Karpas-422 (cell line): Measurements from ENCODE around the gene NUTM1. TPM values are rescaled to one million over a fixed set of nuclear protein-coding genes. Genes with fewer than 3 reads are reported as not detected.
"Not testable (repeated sequence)": the region's sequence is repeated elsewhere in the genome, so short reads cannot be mapped to it uniquely, and the experiment has no call there.

ENCODE experiments used
- DNase-seq: peaks from one replicate; pipeline ENCODE4 v3.0.0-alpha.2; 2015
- H2AFZ ChIP-seq: fragments of 200-600 bp; sonication (generic); 2 replicates; pipeline ENCODE4 v1.6.1; 2014; ENCODE audit warnings: antibody characterized with exemption, low read length, mixed read lengths
- H3K27ac ChIP-seq: fragments of 200-600 bp; sonication (generic); 2 replicates; pipeline ENCODE4 v1.5.1; 2014; ENCODE audit warnings: mild to moderate bottlenecking, low read length, moderate library complexity
- H3K27me3 ChIP-seq: fragments of 200-600 bp; sonication (generic); 2 replicates; pipeline ENCODE4 v1.6.1; 2014; ENCODE audit warnings: low read length, mixed read lengths
- H3K36me3 ChIP-seq: fragments of 200-600 bp; sonication (generic); 2 replicates; pipeline ENCODE4 v1.6.1; 2014; ENCODE audit warnings: low read length, mixed read lengths; ENCODE audit not compliant: insufficient read depth
- H3K4me1 ChIP-seq: fragments of 200-600 bp; sonication (generic); 2 replicates; pipeline ENCODE4 v1.6.1; 2014; ENCODE audit warnings: mild to moderate bottlenecking, low read length, mixed read lengths
- H3K4me2 ChIP-seq: fragments of 200-600 bp; sonication (generic); 2 replicates; pipeline ENCODE4 v1.6.1; 2014; ENCODE audit warnings: low read length, low read depth, mild to moderate bottlenecking; ENCODE audit not compliant: poor library complexity, severe bottlenecking
- H3K4me3 ChIP-seq: fragments of 200-600 bp; sonication (generic); 2 replicates; pipeline ENCODE4 v1.5.1; 2014; ENCODE audit warnings: mild to moderate bottlenecking, antibody characterized with exemption, low read length, mixed read lengths
- H3K79me2 ChIP-seq: fragments of 200-600 bp; sonication (generic); 2 replicates; pipeline ENCODE4 v1.6.1; 2014; ENCODE audit warnings: mild to moderate bottlenecking, low read length, mixed read lengths
- H3K9ac ChIP-seq: fragments of 200-600 bp; sonication (generic); 2 replicates; pipeline ENCODE4 v1.6.0; 2014; ENCODE audit warnings: low read length
- H3K9me2 ChIP-seq: fragments of 200-600 bp; sonication (generic), shearing (Covaris generic); replicated peaks from 2 replicates; pipeline ENCODE4 v1.6.0; 2014; ENCODE audit warnings: mild to moderate bottlenecking, low read length, moderate library complexity; ENCODE audit not compliant: insufficient read depth
- H3K9me3 ChIP-seq: fragments of 300-700, 200-600 bp; sonication (generic); 2 replicates; pipeline ENCODE4 v1.6.1; 2014; ENCODE audit warnings: low read length, mixed read lengths
- H4K20me1 ChIP-seq: fragments of 200-600 bp; sonication (generic); 2 replicates; pipeline ENCODE4 v1.6.1; 2014; ENCODE audit warnings: mild to moderate bottlenecking, antibody characterized with exemption, low read length, low read depth; ENCODE audit not compliant: insufficient read depth
- total RNA-seq: library from RNA; depleted of rRNA; stranded (reverse); fragments of >200 nt; shearing (Covaris generic); gene quantifications from 2 replicates; pipeline ENCODE4 v1.2.3, GENCODE V29; 2014; ENCODE audit warnings: low replicate concordance

Gene NUTM1
- total RNA-seq, 1 experiment from 2014 or later: not detected

DNA sequence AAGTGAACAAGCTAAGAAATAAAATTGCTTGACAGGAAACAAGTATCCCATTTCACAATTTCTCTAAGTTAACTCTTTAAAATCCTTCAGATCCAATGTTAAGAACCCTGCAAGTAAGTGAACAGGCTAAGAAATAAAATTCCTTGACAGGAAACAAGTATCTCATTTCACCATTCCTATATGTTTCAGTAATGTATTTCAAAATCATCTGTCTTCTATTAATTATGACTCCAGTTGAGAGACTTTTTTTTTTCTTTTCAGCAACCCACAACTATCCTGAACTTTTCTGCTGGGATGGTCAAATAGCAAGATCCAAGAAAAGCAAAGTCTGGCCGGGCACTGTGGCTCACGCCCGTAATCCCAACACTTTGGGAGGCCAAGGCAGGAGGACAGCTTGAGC lies 3.2 kb upstream of the NUTM1 start:
- H3K36me3 ChIP-seq: no peaks in the 10 kb centered on the region
- peaks cover 36% of the 10 kb centered on the region for H3K4me1 ChIP-seq
- H3K27ac ChIP-seq: peak overlapping the region; percentile 16; the same call in 1 of the 2 replicates
- no peaks in the 10 kb centered on the region for H3K27me3 ChIP-seq
- H4K20me1 ChIP-seq: no peaks in the 10 kb centered on the region
- H3K9ac ChIP-seq: no peak overlapping the region
- H3K4me2 ChIP-seq: no peak overlapping the region
- H2AFZ ChIP-seq: no peak overlapping the region
- H3K4me3 ChIP-seq: no peak overlapping the region
- no peaks in the 10 kb centered on the region for H3K9me2 ChIP-seq
- no peaks in the 10 kb centered on the region for H3K9me3 ChIP-seq
- peaks cover 22% of the 10 kb centered on the region for H3K79me2 ChIP-seq
- no peak for DNase-seq

DNA sequence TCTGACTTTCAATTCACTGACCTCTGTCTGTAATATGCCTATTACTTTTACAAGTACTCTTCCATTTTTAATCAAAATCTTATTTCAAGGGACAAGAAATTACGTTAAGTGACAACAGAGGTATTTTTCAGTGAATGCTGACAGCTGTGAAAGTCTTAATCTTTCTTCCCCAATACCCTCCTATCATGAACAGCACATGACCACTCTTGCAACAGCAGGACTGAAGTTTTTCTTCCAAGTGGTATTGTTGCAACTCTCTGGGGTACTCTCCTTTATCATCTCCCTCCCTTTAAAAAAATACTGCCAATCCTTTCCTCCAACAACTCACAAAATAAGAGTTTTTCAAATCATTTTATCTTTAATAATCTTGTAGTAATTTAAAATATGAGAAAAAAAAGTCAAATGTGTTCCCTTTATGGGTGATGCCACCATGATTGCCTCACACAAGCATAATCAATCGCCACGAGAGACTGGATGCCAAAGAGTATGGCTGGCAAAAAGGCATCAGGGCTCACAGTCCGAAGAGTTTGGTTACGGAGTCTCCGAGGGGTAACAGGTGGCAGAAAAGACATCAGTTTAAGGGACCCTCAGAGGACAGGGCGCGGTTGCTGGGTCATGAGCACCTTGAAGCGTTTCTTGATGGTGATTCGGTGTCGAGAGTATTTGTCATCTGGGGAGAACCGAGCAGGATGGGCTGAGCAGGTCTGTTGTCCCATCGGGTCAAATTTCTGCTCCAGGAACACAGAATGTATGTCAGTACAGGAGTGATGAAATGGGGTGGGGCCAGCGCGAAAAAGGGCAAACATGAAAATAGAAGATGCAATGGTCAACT lies 1.5 kb upstream of the NUTM1 start:
- Histone ChIP-seq H3K4me3 (peak overlapping the region; percentile 95), H3K4me2 (peak overlapping the region; percentile 77), H3K4me1 (peaks cover 26% of the 10 kb centered on the region), H3K27me3 (no peaks in the 10 kb centered on the region), H3K79me2 (peaks cover 22% of the 10 kb centered on the region), H3K9me2 (no peaks in the 10 kb centered on the region), H3K36me3 (no peaks in the 10 kb centered on the region), H3K9ac (peak overlapping the region; percentile 90), H3K27ac (no peak overlapping the region), H3K9me3 (no peaks in the 10 kb centered on the region), H2AFZ (no peak overlapping the region), H4K20me1 (no peaks in the 10 kb centered on the region)
- peak; percentile 23 for DNase-seq

DNA sequence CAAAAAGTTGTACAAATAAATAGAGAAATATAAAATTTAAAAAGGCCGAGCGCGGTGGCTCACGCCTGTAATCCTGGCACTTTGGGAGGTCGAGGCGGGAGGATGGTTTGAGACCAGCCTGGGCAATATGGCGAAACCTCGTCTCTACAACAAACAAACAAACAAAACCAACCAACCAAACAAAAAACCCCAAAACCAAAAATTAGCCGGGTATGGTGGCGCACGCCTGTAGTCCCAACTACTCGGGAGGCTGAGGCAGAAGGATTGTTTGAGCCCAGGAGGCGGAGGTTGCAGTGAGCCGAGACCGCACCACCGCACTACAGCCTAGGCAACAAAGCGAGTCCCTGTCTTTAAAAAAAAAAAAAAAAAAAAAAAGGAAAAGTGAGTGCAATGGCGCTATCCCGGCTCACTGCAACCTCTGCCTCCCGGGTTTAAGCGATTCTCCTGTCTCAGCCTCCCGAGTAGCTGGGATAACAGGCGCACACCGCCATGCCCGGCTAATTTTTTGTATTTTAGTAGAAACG lies 840 bp upstream of the NUTM1 start:
- H3K27me3 ChIP-seq, H3K9me2 ChIP-seq, H4K20me1 ChIP-seq, H3K36me3 ChIP-seq, H3K9me3 ChIP-seq: not testable (repeated sequence)
- Histone ChIP-seq H3K4me2 (peak overlapping the region; percentile 77), H3K79me2 (peaks cover 22% of the 10 kb centered on the region), H2AFZ (0 out of 2 replicates have a peak overlapping the region, but pooled peaks have one; percentile 97), H3K4me1 (peaks cover 19% of the 10 kb centered on the region), H3K4me3 (peak overlapping the region; percentile 95), H3K27ac (peak overlapping the region; percentile 76), H3K9ac (peak overlapping the region; percentile 90)
- DNase-seq: peak; percentile 48

DNA sequence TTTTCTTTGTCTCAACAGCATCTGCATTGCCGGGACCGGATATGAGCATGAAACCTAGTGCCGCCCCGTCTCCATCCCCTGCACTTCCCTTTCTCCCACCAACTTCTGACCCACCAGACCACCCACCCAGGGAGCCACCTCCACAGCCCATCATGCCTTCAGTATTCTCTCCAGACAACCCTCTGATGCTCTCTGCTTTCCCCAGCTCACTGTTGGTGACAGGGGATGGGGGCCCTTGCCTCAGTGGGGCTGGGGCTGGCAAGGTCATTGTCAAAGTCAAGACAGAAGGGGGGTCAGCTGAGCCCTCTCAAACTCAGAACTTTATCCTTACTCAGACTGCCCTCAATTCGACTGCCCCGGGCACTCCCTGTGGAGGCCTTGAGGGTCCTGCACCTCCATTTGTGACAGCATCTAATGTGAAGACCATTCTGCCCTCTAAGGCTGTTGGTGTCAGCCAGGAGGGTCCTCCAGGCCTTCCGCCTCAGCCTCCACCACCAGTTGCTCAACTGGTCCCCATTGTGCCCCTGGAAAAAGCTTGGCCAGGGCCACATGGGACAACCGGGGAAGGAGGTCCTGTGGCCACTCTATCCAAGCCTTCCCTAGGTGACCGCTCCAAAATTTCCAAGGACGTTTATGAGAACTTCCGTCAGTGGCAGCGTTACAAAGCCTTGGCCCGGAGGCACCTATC lies 5.0 kb downstream of the NUTM1 start:
- Histone ChIP-seq H2AFZ (no peak overlapping the region), H3K9ac (no peak overlapping the region), H4K20me1 (no peaks in the 10 kb centered on the region), H3K4me1 (no peaks in the 10 kb centered on the region), H3K27ac (no peak overlapping the region), H3K4me2 (no peak overlapping the region), H3K4me3 (no peak overlapping the region), H3K9me2 (no peaks in the 10 kb centered on the region), H3K36me3 (no peaks in the 10 kb centered on the region), H3K9me3 (no peaks in the 10 kb centered on the region), H3K79me2 (no peaks in the 10 kb centered on the region), H3K27me3 (no peaks in the 10 kb centered on the region)
- DNase-seq: no peak

DNA sequence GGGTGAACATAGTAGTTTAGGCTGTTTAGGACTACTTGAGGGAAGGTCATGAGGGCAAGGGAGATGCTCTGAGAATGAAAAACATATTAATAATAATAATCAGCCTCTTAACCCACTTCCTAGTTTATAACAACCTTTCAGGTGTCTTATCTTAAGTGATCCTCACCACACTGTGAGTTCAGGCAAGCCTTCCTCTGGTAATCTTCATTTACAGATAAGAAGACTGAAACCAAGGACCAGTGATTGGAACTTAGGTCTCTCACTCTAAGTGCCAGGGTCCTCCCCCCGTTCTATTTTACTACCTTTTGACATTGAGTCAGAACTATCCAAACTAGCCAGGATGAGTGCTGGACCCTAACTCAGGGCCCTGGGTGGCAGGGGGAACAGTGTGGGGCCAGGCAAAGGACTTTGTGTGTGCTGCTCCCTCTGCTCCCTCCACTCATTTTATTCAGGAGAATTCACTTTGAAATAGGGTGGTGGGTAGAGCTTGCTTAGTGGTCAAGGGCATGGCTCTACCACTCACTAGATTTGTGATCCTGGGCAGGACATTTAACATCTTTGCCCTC lies 5.7 kb downstream of the NUTM1 start:
- Histone ChIP-seq H3K4me2 (no peak overlapping the region), H3K9me2 (no peaks in the 10 kb centered on the region), H3K79me2 (no peaks in the 10 kb centered on the region), H2AFZ (no peak overlapping the region), H4K20me1 (no peaks in the 10 kb centered on the region), H3K9me3 (no peaks in the 10 kb centered on the region), H3K4me1 (no peaks in the 10 kb centered on the region), H3K27ac (no peak overlapping the region), H3K4me3 (no peak overlapping the region), H3K9ac (no peak overlapping the region), H3K36me3 (no peaks in the 10 kb centered on the region), H3K27me3 (no peaks in the 10 kb centered on the region)
- no peak for DNase-seq

DNA sequence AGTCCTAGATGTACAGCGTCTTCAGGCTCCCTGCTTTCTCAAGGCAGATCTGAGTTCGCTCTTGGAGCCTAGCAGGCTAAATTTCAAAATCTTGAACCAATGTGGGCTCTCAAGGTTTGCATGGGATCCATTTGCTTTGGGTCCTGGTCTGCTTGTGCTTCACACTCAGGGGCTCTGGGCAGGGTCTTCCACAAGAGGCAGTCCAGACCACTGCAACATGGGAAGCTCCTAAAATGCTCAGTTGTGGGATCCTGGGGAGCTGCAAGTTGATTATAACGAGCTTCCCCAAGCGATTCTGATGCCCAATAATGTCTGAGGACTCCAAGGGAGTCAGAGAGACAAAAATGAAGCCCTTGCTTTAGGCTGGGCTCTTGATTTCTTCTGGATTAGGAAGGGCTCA lies 6.7 kb downstream of the NUTM1 start:
- H3K9me3 ChIP-seq: no peaks in the 10 kb centered on the region
- H4K20me1 ChIP-seq: no peaks in the 10 kb centered on the region
- no peak overlapping the region for H3K4me3 ChIP-seq
- H3K4me1 ChIP-seq: no peaks in the 10 kb centered on the region
- H3K9me2 ChIP-seq: no peaks in the 10 kb centered on the region
- H2AFZ ChIP-seq: no peak overlapping the region
- no peaks in the 10 kb centered on the region for H3K27me3 ChIP-seq
- H3K36me3 ChIP-seq: no peaks in the 10 kb centered on the region
- no peak overlapping the region for H3K27ac ChIP-seq
- no peak overlapping the region for H3K9ac ChIP-seq
- no peak for DNase-seq
- H3K79me2 ChIP-seq: no peaks in the 10 kb centered on the region
- no peak overlapping the region for H3K4me2 ChIP-seq

DNA sequence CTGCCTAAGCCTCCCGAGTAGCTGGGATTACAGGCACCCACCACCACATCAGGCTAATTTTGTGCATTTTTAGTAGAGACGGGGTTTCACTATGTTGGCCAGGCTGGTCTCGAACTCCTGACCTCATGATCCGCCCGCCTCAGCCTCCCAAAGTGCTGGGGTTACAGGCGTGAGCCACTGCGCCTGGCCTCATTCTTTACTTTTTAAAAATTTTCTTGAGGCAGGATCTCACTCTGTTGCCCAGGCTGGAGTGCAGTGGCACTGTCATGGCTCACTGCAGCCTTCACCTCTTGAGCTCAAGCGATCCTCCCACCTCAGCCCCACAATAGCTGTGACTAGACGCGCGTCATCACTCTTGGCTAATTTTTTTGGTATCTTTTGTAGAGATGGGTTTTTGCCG lies 9.9 kb downstream of the NUTM1 start:
- not testable (repeated sequence) for H3K36me3 ChIP-seq, H4K20me1 ChIP-seq, H2AFZ ChIP-seq, H3K27me3 ChIP-seq, H3K9me3 ChIP-seq, H3K79me2 ChIP-seq, H3K9ac ChIP-seq, H3K4me1 ChIP-seq, H3K9me2 ChIP-seq, H3K4me3 ChIP-seq, H3K27ac ChIP-seq, H3K4me2 ChIP-seq, DNase-seq

DNA sequence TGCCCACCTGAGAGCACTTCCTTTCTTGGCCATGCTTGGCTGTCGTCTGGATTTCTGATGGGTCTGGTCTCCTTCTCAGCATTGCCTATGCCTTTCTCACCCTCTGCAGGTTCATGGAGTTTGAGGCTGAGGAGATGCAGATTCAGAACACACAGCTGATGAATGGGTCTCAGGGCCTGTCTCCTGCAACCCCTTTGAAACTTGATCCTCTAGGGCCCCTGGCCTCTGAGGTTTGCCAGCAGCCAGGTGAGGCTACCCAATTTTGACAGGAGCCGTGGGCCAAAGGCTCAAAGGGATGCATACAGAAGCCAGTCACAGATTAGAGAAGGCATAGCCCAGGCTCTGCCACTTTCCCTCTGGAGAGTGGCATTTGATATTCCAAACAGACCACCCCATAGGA lies 10.5 kb downstream of the NUTM1 start:
- no peaks in the 10 kb centered on the region for H3K36me3 ChIP-seq
- H4K20me1 ChIP-seq: no peaks in the 10 kb centered on the region
- H3K9me2 ChIP-seq: no peaks in the 10 kb centered on the region
- H2AFZ ChIP-seq: no peak overlapping the region
- peak; percentile 31 for DNase-seq
- H3K79me2 ChIP-seq: no peaks in the 10 kb centered on the region
- no peaks in the 10 kb centered on the region for H3K27me3 ChIP-seq
- H3K27ac ChIP-seq: no peak overlapping the region
- no peak overlapping the region for H3K4me2 ChIP-seq
- H3K4me3 ChIP-seq: no peak overlapping the region
- H3K4me1 ChIP-seq: no peaks in the 10 kb centered on the region
- no peak overlapping the region for H3K9ac ChIP-seq
- H3K9me3 ChIP-seq: no peaks in the 10 kb centered on the region
